Body of pancreas (tissue), 4 donors: ENCODE data around the gene ZNF79.

Experiments
- POLR2A ChIP-seq, 3 donors: fragments of 450-650 bp; IDR thresholded peaks; one replicate each; pipeline ENCODE4 v1.6.1; 2016; ENCODE audit warnings: antibody characterized with exemption in 3 of 3, mild to moderate bottlenecking in 2 of 3
- TF ChIP-seq, protein P1 (sequence below), 7 experiments: fragments of 450-650 bp in 4 of 7; fragments of 200-600 bp in 3 of 7; sonication (generic) in 3 of 7; IDR thresholded peaks; one replicate each; pipeline ENCODE4 v1.5.1; 2016 to 2019; ENCODE audit warnings: antibody characterized with exemption in 7 of 7

DNA sequence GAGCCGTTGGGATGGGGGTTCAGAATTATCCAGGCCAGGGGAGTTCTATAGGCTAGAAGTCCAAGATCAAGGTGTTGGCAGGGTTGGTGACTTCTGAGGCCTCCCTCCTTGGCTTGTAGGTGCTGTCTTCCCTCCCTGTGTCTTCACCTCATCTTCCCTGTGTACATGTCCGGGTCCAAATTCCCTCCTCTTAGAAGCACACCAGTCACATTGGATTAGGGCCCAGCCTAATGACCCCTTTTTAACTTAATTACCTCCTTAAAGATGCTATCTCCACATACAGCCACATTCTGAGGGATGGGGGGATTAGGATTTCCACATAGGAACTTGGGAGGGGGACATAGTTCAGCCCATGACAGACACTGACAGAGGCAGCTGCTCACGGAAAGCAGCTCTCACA lies 39.2 kb downstream of the ZNF79 start:
- no peak for TF ChIP-seq POLR2A (IDR thresholded peaks at IDR 0.05)
- TF ChIP-seq, protein P1, sequence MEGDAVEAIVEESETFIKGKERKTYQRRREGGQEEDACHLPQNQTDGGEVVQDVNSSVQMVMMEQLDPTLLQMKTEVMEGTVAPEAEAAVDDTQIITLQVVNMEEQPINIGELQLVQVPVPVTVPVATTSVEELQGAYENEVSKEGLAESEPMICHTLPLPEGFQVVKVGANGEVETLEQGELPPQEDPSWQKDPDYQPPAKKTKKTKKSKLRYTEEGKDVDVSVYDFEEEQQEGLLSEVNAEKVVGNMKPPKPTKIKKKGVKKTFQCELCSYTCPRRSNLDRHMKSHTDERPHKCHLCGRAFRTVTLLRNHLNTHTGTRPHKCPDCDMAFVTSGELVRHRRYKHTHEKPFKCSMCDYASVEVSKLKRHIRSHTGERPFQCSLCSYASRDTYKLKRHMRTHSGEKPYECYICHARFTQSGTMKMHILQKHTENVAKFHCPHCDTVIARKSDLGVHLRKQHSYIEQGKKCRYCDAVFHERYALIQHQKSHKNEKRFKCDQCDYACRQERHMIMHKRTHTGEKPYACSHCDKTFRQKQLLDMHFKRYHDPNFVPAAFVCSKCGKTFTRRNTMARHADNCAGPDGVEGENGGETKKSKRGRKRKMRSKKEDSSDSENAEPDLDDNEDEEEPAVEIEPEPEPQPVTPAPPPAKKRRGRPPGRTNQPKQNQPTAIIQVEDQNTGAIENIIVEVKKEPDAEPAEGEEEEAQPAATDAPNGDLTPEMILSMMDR (IDR thresholded peaks at IDR 0.05): no peak
